ENCODE data around the gene ZNF805. TPM values are rescaled to one million over a fixed set of nuclear protein-coding genes. Genes with fewer than 3 reads are reported as not detected.

Gene ZNF805
- polyA plus RNA-seq, 1 of the 3 experiments (the other 2 are of a cell fraction): 1.5 TPM

DNA sequence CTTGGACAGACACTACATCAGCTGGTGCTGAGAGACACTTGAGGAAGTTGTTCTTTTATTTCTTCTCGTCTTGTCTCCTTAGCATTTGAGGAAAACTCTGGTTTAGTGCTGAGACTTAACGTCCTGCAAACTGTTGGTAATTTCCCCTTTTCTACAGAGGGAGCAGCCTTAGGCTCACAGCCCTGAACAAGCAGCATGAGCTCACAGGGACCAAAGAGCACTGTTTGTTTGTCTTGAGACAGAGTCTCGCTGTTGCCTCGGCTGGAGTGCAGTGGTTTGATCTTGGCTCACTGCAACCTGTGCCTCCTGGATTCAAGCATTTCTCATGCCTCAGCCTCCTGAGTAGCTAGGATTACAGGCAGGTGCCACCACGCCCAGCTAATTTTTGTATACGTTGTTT, 5.5 kb downstream of the ZNF805 start (continued):
- TF ChIP-seq, protein P1, sequence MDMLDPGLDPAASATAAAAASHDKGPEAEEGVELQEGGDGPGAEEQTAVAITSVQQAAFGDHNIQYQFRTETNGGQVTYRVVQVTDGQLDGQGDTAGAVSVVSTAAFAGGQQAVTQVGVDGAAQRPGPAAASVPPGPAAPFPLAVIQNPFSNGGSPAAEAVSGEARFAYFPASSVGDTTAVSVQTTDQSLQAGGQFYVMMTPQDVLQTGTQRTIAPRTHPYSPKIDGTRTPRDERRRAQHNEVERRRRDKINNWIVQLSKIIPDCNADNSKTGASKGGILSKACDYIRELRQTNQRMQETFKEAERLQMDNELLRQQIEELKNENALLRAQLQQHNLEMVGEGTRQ (IDR thresholded peaks at IDR 0.05; ENCODE audit: borderline replicate concordance, low read depth, low read length): no peak
- no peak for TF ChIP-seq NFIC (IDR thresholded peaks at IDR 0.05; ENCODE audit: borderline replicate concordance)
- TF ChIP-seq FOXM1 (IDR thresholded peaks at IDR 0.05; ENCODE audit: low read depth): no peak

DNA sequence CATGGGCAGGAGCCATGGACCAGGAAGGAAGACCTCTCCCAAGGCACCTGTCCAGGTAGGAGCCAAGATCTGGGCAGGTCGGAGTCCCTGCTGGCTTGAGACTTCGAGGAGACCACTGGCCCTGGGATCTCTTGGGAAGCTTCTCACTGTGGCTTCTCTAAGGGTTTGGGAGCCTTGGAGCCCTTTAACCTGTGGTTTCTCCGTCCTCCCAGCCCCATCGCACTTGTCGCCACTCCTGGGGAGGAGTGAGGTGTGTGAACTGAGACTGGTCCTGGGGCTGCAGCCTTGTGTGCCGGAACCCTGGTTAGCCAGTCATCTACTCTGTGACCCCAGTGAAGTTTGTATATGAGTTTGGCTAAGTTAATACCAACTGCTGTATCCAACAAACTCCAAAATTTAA, 8.2 kb downstream of the ZNF805 start:
- no peaks in the 10 kb centered on the region for H3K4me1 ChIP-seq (ENCODE audit: control insufficient read depth in 1 of 2, insufficient read depth in 2 of 2, low read depth in 1 of 2, low read length in 1 of 2)
- H3K27me3 ChIP-seq (ENCODE audit: insufficient read depth): no peaks in the 10 kb centered on the region
- no peak for DNase-seq
- no peak overlapping the region for H3K27ac ChIP-seq (ENCODE audit: low read depth in 2 of 2, low read length in 1 of 2)
- H3K9ac ChIP-seq: no peak overlapping the region
- H3K36me3 ChIP-seq (replicated peaks in 1 of 2; ENCODE audit: control insufficient read depth in 1 of 2, insufficient read depth in 2 of 2, low read length in 1 of 2): peaks cover 55 to 64% of the 10 kb centered on the region in 2 experiments
- WGBS (ENCODE audit: low lambda C conversion rate): 74% methylated on average over 6 of the region's 6 CpGs
- peaks cover 39% of the 10 kb centered on the region for H3K79me2 ChIP-seq (ENCODE audit: insufficient read depth)
- H4K20me1 ChIP-seq (ENCODE audit: insufficient read depth): no peaks in the 10 kb centered on the region
- TF ChIP-seq, protein P2, sequence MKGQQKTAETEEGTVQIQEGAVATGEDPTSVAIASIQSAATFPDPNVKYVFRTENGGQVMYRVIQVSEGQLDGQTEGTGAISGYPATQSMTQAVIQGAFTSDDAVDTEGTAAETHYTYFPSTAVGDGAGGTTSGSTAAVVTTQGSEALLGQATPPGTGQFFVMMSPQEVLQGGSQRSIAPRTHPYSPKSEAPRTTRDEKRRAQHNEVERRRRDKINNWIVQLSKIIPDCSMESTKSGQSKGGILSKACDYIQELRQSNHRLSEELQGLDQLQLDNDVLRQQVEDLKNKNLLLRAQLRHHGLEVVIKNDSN (IDR thresholded peaks at IDR 0.05; ENCODE audit: borderline replicate concordance, low read depth): no peak
- TF ChIP-seq GATA2 (CRISPR knock-in tag; IDR thresholded peaks at IDR 0.05) (no peak), FOXJ3 (CRISPR knock-in tag; IDR thresholded peaks at IDR 0.05) (no peak), SIN3A (IDR thresholded peaks at IDR 0.05; ENCODE audit: borderline replicate concordance, low read depth, low read length) (no peak), JUND (IDR thresholded peaks at IDR 0.05) (no peak), NRF1 (IDR thresholded peaks at IDR 0.05; ENCODE audit: low read depth, low read length) (no peak), GABPA (IDR thresholded peaks at IDR 0.05; ENCODE audit: low read depth) (no peak), SMC3 (IDR thresholded peaks at IDR 0.05; ENCODE audit: low read depth, low read length) (no peak), EZH2phosphoT487 (IDR thresholded peaks at IDR 0.05; ENCODE audit: borderline replicate concordance, low read depth) (no peak), NFIC (IDR thresholded peaks at IDR 0.05; ENCODE audit: borderline replicate concordance) (no peak), FOSL2 (IDR thresholded peaks at IDR 0.05; ENCODE audit: borderline replicate concordance, low read depth) (no peak), RXRA (IDR thresholded peaks at IDR 0.05; ENCODE audit: borderline replicate concordance, low read depth) (no peak), RAD21 (IDR thresholded peaks at IDR 0.05; ENCODE audit: low read length) (no peak), MEF2A (IDR thresholded peaks at IDR 0.05; ENCODE audit: borderline replicate concordance, low read depth) (no peak), POLR2AphosphoS5 (IDR thresholded peaks at IDR 0.05; ENCODE audit: low read depth, low read length) (no peak), YY1 (IDR thresholded peaks at IDR 0.05; ENCODE audit: low read depth) (no peak)
- TF ChIP-seq, protein P3, sequence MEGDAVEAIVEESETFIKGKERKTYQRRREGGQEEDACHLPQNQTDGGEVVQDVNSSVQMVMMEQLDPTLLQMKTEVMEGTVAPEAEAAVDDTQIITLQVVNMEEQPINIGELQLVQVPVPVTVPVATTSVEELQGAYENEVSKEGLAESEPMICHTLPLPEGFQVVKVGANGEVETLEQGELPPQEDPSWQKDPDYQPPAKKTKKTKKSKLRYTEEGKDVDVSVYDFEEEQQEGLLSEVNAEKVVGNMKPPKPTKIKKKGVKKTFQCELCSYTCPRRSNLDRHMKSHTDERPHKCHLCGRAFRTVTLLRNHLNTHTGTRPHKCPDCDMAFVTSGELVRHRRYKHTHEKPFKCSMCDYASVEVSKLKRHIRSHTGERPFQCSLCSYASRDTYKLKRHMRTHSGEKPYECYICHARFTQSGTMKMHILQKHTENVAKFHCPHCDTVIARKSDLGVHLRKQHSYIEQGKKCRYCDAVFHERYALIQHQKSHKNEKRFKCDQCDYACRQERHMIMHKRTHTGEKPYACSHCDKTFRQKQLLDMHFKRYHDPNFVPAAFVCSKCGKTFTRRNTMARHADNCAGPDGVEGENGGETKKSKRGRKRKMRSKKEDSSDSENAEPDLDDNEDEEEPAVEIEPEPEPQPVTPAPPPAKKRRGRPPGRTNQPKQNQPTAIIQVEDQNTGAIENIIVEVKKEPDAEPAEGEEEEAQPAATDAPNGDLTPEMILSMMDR (IDR thresholded peaks at IDR 0.05): no peak
- TF ChIP-seq, protein P4, sequence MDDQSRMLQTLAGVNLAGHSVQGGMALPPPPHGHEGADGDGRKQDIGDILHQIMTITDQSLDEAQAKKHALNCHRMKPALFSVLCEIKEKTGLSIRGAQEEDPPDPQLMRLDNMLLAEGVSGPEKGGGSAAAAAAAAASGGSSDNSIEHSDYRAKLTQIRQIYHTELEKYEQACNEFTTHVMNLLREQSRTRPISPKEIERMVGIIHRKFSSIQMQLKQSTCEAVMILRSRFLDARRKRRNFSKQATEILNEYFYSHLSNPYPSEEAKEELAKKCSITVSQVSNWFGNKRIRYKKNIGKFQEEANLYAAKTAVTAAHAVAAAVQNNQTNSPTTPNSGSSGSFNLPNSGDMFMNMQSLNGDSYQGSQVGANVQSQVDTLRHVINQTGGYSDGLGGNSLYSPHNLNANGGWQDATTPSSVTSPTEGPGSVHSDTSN (IDR thresholded peaks at IDR 0.05): no peak
- TF ChIP-seq, protein P1 (IDR thresholded peaks at IDR 0.05; ENCODE audit: borderline replicate concordance, low read depth, low read length): no peak
- H3K9me3 ChIP-seq: no peaks in the 10 kb centered on the region
- peaks cover 3% of the 10 kb centered on the region for H3F3A ChIP-seq (replicated peaks; ENCODE audit: insufficient read depth)
- no peak overlapping the region for H3K4me2 ChIP-seq
- no peak overlapping the region for H2AFZ ChIP-seq (ENCODE audit: low read depth)
- no peaks in the 10 kb centered on the region for H3K9me2 ChIP-seq
- no peak overlapping the region for H3K4me3 ChIP-seq (ENCODE audit: low read depth in 2 of 2, low read length in 1 of 2)
- CTCF ChIA-PET: no interaction called here
- POLR2A ChIA-PET: no interaction called here
